ENCODE results near the gene PRSS50. TPM values are rescaled to one million over a fixed set of nuclear protein-coding genes. Genes with fewer than 3 reads are reported as not detected.

Gene PRSS50
- total and polyA plus RNA-seq, 2 donors (not counting 3 experiments of a cell fraction or from before 2014, with no cell fraction given) = not detected

GRCh38 chr3:46678280-46678679 lies 39.4 kb downstream of the PRSS50 start:
- no peak overlapping the region for H3K4me2 ChIP-seq (ENCODE audit: insufficient read depth, low read length)
- H3K27ac ChIP-seq (ENCODE audit: insufficient read depth, low read depth, low read length) = no peak overlapping the region
- H3K4me3 ChIP-seq (replicated peaks in 1 of 3; ENCODE audit: insufficient read depth in 1 of 3, low read depth in 1 of 3, low read length in 3 of 3) = no peak overlapping the region
- dilution Hi-C loops (cut with MboI; ENCODE audit: extremely low pct_ligation_motif_present, low sequenced_read_pairs) (no loop called here), intact Hi-C loops (cut with micrococcal nuclease) (no loop called here)
- FAIRE-seq = no peak
- no peaks in the 10 kb centered on the region for H3K4me1 ChIP-seq (ENCODE audit: control insufficient read depth, extremely low read depth, insufficient read depth, low read length)
- no peaks in the 10 kb centered on the region for H3K79me2 ChIP-seq (ENCODE audit: control insufficient read depth, insufficient read depth, low read length)
- CTCF ChIA-PET = no interaction called here
- no peak for DNase-seq (ENCODE audit: low read depth, low spot score)
- no TSS peak for BruUV-seq (replicated peaks)
- H3K9me1 ChIP-seq (replicated peaks; ENCODE audit: control insufficient read depth, extremely low read depth, insufficient read depth, low read length) = no peaks in the 10 kb centered on the region
- no peaks in the 10 kb centered on the region for H3K27me3 ChIP-seq (ENCODE audit: control insufficient read depth in 2 of 2, insufficient read depth in 2 of 2, low read length in 2 of 2)
- H3K9ac ChIP-seq (replicated peaks; ENCODE audit: extremely low read depth, insufficient read depth, low read length) = no peak overlapping the region
- TF ChIP-seq GATA2 (IDR thresholded peaks at IDR 0.05; ENCODE audit: insufficient read depth, insufficient read length, low read depth, low read length) = no peak
- TF ChIP-seq MYC (IDR thresholded peaks at IDR 0.05; ENCODE audit: low read depth, low read length) = no peak
- no peak for TF ChIP-seq MAX (IDR thresholded peaks at IDR 0.05; ENCODE audit: insufficient read depth, insufficient read length)
- no peak for TF ChIP-seq JUN (IDR thresholded peaks at IDR 0.05; ENCODE audit: borderline replicate concordance, insufficient read depth, insufficient read length, low read depth)
- TF ChIP-seq EZH2 (IDR thresholded peaks at IDR 0.05; ENCODE audit: borderline replicate concordance, low read depth, low read length, severe bottlenecking) = no peak
- no peak for TF ChIP-seq POLR2A (IDR thresholded peaks at IDR 0.05; ENCODE audit: low read depth, low read length)
- no peak for TF ChIP-seq CTCF (IDR thresholded peaks at IDR 0.05; ENCODE audit: extremely low read depth in 1 of 2, insufficient read depth in 1 of 2, low read depth in 1 of 2, low read length in 2 of 2)
- TF ChIP-seq FOS (IDR thresholded peaks at IDR 0.05; ENCODE audit: borderline replicate concordance, insufficient read depth, low read length) = no peak
- no peak for TF ChIP-seq POLR2AphosphoS5 (IDR thresholded peaks at IDR 0.05; ENCODE audit: insufficient read depth, low read depth, low read length)
- POLR2A ChIA-PET = no interaction called here
- no peaks in the 10 kb centered on the region for H4K20me1 ChIP-seq (replicated peaks; ENCODE audit: control insufficient read depth, extremely low read depth, insufficient read depth, low read length)
- H3K9me3 ChIP-seq (replicated peaks; ENCODE audit: control insufficient read depth, insufficient read depth, low read length) = no peaks in the 10 kb centered on the region
- H2AFZ ChIP-seq (ENCODE audit: low read depth, low read length) = no peak overlapping the region
- H3K36me3 ChIP-seq (ENCODE audit: control insufficient read depth in 2 of 2, extremely low read depth in 1 of 2, insufficient read depth in 2 of 2, low read length in 2 of 2) = no peaks in the 10 kb centered on the region

Measured in endothelial cell of umbilical vein (primary cell).